AG09319 (cell line): Measurements from ENCODE around the gene CHD5.

ENCODE experiments used
- DNase-seq: peaks from one replicate; pipeline ENCODE4 v3.0.0-alpha.2; 2010; ENCODE audit warnings: low read depth; ENCODE audit errors: extremely low read depth
- TF ChIP-seq, protein P1 (sequence below): IDR thresholded peaks from 2 replicates; pipeline ENCODE4 v1.5.1; 2011; ENCODE audit warnings: low read depth, mild to moderate bottlenecking, inconsistent platforms, low read length, moderate library complexity

CHD5 gene

GRCh38 chr1:6106321-6106731, 73.8 kb downstream of the CHD5 start:
- DNase-seq = no peak
- TF ChIP-seq, protein P1, sequence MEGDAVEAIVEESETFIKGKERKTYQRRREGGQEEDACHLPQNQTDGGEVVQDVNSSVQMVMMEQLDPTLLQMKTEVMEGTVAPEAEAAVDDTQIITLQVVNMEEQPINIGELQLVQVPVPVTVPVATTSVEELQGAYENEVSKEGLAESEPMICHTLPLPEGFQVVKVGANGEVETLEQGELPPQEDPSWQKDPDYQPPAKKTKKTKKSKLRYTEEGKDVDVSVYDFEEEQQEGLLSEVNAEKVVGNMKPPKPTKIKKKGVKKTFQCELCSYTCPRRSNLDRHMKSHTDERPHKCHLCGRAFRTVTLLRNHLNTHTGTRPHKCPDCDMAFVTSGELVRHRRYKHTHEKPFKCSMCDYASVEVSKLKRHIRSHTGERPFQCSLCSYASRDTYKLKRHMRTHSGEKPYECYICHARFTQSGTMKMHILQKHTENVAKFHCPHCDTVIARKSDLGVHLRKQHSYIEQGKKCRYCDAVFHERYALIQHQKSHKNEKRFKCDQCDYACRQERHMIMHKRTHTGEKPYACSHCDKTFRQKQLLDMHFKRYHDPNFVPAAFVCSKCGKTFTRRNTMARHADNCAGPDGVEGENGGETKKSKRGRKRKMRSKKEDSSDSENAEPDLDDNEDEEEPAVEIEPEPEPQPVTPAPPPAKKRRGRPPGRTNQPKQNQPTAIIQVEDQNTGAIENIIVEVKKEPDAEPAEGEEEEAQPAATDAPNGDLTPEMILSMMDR = no peak

DNA sequence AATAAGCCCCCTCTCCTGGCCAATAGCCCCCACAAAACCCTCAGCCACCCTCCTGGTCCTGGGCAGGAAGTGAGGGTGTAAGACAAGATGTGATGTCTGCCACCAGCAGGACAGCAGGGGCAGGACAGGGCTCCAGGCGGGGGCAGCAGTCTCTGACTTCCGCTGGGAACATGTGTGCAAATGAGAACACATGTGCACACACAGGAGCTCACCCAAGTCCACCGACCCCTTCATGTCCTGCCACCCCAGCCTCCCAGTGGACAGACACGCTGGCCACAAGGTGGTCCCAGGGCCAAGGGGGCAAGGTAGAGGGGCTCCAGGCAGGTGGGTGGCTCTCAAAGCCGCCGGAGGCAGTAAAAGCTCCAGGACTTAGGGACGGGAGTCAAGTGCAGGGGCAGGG, 74.4 kb downstream of the CHD5 start:
- DNase-seq = no peak
- TF ChIP-seq, protein P1 = peak; percentile 2; the same call in 1 of the 2 replicates

DNA sequence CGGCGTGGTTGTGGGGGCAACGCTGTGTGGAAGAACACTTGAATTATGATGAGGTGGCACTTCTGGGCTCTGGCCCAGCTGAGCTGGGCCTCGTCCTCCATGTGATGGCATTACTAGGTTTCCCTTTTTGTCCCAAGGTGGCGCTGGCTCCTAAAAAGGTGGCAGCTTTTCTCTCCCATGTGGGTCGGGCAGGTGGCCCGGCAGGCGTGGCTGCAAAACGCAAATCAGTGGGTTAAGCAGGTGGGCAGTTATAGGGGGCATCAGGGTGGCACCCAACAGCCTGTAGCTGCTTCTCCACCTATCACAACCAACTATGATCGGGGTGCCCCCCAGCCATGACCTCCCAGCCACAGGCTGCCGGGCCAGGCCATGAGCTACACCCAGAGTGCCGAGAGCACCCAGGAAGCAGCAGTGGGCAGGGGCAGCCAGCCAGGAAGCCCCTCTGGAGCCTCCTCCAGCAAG, 74.9 kb downstream of the CHD5 start:
- no peak for DNase-seq
- TF ChIP-seq, protein P1 = no peak

DNA sequence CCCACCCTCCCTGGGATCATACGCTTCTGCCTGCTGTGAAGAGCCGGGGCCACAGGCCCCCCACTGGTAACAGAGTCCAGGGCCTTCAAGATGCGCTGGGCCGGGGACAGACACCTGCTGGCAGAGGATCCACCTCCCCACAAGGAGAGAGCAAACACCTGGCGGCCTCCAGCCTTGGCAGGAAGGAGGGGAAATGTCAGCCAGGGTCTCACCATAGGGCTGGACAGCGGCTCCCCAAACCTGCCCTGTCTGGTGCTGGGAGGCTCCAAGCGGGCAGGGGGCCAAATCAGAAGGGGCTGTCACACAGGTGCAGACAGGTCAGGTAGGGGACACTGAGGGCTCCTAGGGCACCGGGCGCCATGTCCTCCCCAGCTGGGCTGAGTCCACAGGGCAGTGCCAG, 75.5 kb downstream of the CHD5 start:
- no peak for DNase-seq
- TF ChIP-seq, protein P1 = no peak

- TF ChIP-seq, protein P1 = no peak
- DNase-seq = no peak
Observed at GRCh38 chr1:6103854-6104530, 76.1 kb downstream of the CHD5 start.

DNA sequence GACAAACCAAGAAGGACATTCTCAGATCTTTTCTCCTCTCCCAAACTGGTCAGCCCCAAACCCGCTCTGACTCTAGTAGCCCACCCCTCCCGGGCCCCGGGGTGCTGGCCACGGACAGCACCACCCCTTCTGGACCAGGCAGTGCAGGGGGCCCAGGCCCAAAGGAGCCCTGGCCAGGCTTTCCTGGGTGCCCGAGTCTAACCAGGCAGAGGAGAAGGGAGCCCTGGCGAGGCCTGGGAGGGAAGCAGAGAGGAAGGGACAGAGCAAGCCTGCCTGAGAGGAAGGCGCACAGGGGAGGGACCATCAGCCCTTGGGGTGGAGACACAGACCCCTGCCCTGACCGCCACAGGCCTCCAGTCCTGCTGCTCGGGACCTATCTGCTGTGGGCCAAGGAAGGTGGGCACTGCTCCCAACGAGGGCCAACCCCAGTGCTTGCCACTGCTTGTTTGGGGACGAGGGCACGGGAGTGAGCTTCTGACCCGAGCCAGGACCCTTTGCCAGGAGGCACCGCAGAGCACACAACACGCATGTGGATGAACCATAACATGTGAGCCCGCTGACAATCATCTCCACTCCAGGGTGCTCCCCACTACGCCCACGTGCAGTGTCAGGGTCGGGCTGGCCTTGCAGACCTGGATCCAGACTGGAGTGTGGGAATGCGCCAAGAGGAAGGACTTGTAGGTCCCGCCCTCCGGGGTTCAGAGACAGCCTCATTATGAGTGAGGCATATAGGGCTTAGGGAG, 76.8 kb downstream of the CHD5 start:
- DNase-seq = no peak
- TF ChIP-seq, protein P1 = no peak

DNA sequence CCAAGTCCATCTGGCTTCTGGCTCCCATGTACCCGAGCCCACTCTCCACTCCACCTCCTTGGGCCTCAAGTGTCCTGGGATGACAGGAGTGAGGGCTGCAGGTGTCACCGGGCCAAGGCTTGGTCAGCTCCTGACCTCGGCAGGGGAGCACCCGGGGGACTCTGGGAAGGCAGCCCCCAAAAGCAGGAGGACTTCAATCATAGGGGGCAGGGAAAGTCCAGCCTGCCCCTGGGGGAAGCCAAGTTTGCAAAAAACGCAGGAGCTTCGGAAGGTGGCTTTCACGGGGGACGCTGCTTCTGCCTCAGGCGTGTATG, 77.6 kb downstream of the CHD5 start:
- TF ChIP-seq, protein P1 = no peak
- no peak for DNase-seq
